GM13976 (cell line): Measurements from ENCODE around the gene SSC5D.

ENCODE experiments used
- DNase-seq: peaks from one replicate; pipeline ENCODE4 v3.0.0; 2012; ENCODE audit warnings: low spot score
- CTCF ChIP-seq: IDR thresholded peaks from 2 replicates; pipeline ENCODE4 v1.5.1; 2012; ENCODE audit warnings: borderline replicate concordance, mild to moderate bottlenecking; ENCODE audit not compliant: insufficient read depth; ENCODE audit errors: extremely low read depth, missing control alignments, control extremely low read depth
- in situ Hi-C: fragments of 300-500 bp; cut with MboI; formaldehyde crosslinking; loops from one replicate; pipeline ENCODE4 v1.12.0; 2022; ENCODE audit warnings: low sequenced_read_pairs, mixed read lengths, inconsistent platforms; ENCODE audit not compliant: unreplicated experiment

SSC5D gene

DNA sequence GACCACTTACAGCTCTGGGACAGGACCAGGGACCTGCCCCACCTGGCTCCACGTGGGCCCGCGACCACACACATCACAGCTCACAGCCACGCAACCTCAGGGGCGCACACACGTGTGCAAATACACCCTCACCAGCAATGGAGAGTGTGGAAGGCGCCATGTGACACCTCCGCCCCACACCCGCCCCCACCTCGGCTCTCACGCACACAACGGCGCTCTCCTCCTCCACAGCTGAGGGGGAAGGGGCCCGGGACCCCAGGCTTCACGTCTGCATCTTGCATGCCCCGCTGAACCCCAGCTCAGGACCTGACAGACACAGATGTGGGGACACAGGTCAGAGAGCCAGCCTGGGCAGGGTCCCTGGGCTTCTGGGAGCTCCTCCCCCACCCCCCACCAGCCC lies 38.8 kb upstream of the SSC5D start:
- TF ChIP-seq CTCF, result no peak
- DNase-seq, result no peak
- in situ Hi-C loops, result no loop called here

DNA sequence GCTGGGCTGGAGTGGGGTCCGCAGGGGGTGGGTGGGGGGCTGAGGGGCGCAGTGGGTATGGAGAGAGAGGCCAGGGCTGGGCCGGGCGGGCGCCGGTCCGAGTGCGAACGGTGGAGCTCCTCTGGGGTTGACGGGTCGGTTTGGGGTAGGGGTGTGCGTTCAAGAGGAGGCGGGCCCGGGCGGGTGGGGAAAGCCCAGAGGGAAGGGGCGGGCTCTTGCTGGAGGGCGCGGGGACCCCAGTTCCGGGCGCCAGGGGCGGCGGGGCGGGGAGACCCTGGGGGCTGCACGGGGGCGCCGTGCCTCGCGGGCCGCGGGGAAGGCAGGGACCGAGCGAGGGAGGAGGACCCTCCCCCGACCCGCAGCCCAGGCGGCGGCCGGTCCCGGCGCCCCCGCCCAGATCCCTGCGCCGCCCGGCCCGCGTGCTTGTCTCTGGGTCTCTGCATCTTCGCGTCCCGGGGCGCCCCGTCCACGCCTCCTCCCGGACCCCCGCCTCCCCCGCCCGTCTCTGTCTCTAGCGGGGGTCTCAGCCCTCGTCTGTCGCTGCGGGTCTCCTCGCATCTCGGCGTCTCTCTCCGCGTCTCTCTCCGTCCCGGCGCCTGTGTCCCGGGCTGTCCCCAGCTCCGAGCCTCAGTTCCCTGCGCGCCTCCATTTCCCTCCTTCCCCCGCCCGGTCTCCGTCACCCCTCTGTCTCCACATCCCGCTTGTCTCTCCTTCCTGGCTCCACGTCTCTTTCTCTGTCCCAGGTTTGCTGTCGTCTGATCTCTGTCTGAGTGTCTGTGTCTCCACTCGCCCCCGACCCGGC lies 36.9 kb upstream of the SSC5D start:
- TF ChIP-seq CTCF, result no peak
- no peak for DNase-seq
- in situ Hi-C loops, result no loop called here

GRCh38 chr19:55451965-55452748 lies 36.1 kb upstream of the SSC5D start:
- in situ Hi-C loops, result no loop called here
- no peak for DNase-seq
- no peak for TF ChIP-seq CTCF

- TF ChIP-seq CTCF, result no peak
- in situ Hi-C loops, result no loop called here
- DNase-seq, result no peak
Observed at GRCh38 chr19:55452749-55453346, 35.4 kb upstream of the SSC5D start.

- in situ Hi-C loops, result no loop called here
- no peak for DNase-seq
- TF ChIP-seq CTCF, result no peak
Observed at GRCh38 chr19:55453511-55454260, 34.5 kb upstream of the SSC5D start.

DNA sequence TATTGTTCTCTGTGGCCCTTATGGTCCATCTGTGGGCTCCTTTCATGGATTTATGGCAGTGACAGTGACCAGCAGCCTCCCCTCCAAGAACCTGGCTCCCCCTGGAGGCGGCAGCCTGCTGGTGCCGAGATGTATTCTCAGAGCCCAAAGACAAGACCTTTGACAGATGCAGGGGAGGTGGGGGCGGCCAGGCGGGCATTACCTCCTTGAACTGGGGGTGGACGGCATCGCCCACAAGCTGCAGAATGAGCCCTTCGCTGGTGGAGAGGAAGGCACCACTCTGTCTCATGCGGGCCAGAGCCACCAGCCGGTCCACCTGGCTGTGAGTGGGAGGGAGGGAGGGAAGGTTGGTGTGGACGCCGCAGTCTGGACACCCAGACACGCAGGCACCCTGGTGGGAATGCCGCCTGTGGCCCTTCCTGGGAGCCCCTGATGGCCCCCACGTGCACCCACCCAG lies 33.4 kb upstream of the SSC5D start:
- peak; percentile 75 for DNase-seq
- peak; percentile 68 for TF ChIP-seq CTCF
- in situ Hi-C loops, result no loop called here
